Measurements from ENCODE around the gene HIKESHI. TPM values are rescaled to one million over a fixed set of nuclear protein-coding genes. Genes with fewer than 3 reads are reported as not detected.

Gene HIKESHI
- total RNA-seq, 4 donors from 2014 or later, result 9.1 to 19.4 (median 15.6) TPM

DNA sequence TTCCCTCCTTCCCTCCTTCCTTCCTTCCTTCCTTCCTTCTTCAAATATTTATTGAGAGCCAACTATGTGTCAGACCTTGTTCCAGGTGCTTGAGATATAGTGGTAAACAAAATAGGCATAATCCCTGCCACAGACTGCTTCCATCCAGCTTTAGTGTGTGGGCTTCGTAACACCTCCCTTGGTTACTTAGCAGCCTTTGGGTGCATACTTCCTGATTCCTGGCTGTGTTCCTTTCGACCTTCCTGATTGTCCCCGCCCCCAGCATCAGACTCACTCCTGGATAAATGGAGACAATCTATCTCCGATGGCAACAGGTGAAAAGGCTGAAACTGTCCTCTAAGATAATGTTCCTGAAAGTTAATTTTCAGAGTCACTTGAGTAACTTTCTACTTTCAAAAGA lies 86.2 kb downstream of the HIKESHI start:
- no peak for TF ChIP-seq POLR2A (IDR thresholded peaks at IDR 0.05)
- TF ChIP-seq, protein P1, sequence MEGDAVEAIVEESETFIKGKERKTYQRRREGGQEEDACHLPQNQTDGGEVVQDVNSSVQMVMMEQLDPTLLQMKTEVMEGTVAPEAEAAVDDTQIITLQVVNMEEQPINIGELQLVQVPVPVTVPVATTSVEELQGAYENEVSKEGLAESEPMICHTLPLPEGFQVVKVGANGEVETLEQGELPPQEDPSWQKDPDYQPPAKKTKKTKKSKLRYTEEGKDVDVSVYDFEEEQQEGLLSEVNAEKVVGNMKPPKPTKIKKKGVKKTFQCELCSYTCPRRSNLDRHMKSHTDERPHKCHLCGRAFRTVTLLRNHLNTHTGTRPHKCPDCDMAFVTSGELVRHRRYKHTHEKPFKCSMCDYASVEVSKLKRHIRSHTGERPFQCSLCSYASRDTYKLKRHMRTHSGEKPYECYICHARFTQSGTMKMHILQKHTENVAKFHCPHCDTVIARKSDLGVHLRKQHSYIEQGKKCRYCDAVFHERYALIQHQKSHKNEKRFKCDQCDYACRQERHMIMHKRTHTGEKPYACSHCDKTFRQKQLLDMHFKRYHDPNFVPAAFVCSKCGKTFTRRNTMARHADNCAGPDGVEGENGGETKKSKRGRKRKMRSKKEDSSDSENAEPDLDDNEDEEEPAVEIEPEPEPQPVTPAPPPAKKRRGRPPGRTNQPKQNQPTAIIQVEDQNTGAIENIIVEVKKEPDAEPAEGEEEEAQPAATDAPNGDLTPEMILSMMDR (IDR thresholded peaks at IDR 0.05), result no peak
- no peaks in the 10 kb centered on the region for H3K4me1 ChIP-seq
- no peaks in the 10 kb centered on the region for H3K36me3 ChIP-seq
- no peak for DNase-seq
- no peaks in the 10 kb centered on the region for H3K9me3 ChIP-seq
- H3K27ac ChIP-seq, result no peak overlapping the region
- no peaks in the 10 kb centered on the region for H3K27me3 ChIP-seq
- H3K4me3 ChIP-seq, result no peak overlapping the region

DNA sequence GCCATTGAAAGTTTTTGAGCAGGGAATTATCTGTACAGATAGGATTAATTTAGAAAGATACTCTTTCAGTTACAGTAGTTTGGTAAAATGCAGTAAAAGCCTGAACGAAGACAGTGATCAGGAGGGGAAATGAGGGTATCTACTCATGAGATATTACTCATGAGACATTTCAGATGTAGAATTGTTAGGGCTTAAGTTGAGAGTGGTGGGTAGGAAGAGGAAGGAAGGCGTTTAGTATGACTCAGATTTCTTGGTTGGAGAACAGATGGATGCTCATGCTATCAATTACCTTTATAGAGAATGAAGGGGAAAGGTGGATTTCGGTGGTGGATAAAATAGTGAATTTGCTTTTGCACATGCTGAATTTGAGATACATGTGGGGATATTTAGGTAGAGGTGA lies 88.4 kb downstream of the HIKESHI start:
- Histone ChIP-seq H3K36me3 (no peaks in the 10 kb centered on the region), H3K9me3 (no peaks in the 10 kb centered on the region), H3K4me3 (no peak overlapping the region), H3K27me3 (no peaks in the 10 kb centered on the region), H3K27ac (no peak overlapping the region), H3K4me1 (no peaks in the 10 kb centered on the region)
- TF ChIP-seq, protein P1 (IDR thresholded peaks at IDR 0.05), result no peak
- TF ChIP-seq POLR2A (IDR thresholded peaks at IDR 0.05), result no peak
- no peak for DNase-seq

DNA sequence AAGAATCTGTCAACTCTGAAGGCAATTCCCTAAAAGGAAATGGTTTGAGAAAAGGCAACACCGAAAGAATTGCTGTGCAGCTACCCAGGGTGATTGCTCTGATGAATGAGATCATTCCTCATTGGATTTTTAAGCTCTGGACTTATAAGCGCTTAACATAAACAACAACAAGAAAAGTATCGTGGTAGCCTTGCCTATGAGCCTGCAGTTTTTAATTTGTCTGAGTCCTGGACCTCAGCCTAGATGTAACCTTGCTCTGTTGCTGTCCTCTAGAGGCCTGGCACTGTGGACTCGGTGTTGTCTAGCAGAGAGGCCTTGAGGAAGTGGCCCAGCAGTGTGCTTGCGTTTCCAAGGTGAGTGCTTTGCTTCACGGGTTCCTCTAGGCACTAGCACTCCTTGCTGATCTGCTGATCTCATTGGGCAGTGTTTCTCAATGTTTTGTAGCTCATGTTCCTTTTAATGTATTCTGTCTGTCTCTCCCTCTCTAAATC lies 93.1 kb downstream of the HIKESHI start:
- Histone ChIP-seq H3K27me3 (no peaks in the 10 kb centered on the region), H3K27ac (no peak overlapping the region), H3K9me3 (no peaks in the 10 kb centered on the region), H3K36me3 (no peaks in the 10 kb centered on the region), H3K4me1 (no peaks in the 10 kb centered on the region), H3K4me3 (no peak overlapping the region)
- DNase-seq, result no peak
- TF ChIP-seq, protein P1 (IDR thresholded peaks at IDR 0.05), result no peak
- TF ChIP-seq POLR2A (IDR thresholded peaks at IDR 0.05), result no peak

Small RNA genes lying within 50 kb of the gene (small RNA-seq; reads per million reads assigned to genes)
- gene RN7SL225P, result 0 reads per million in 2 donors

Other genes with a start within 250 kb of the HIKESHI start
- 100 to 1,000 TPM; 201 to 292 (median 237) TPM for gene PICALM, start 233.2 kb upstream of the HIKESHI start, total RNA-seq
- gene EED, start 57.5 kb upstream of the HIKESHI start, total RNA-seq, result 10 to 100 TPM; 15.7 to 26.4 (median 20.7) TPM
- gene CCDC81, start 72.6 kb downstream of the HIKESHI start, total RNA-seq, result 10 to 100 TPM in 1 of 4 donors, 1 to 10 TPM in 1, not detected in 2; 3.1 to 22.3 TPM

All from Peyer's patch (tissue), 4 donors.